ENCODE results near the gene STXBP3. TPM values are rescaled to one million over a fixed set of nuclear protein-coding genes. Genes with fewer than 3 reads are reported as not detected.

Gene STXBP3
- total RNA-seq, 1 donor: 68.4 TPM

DNA sequence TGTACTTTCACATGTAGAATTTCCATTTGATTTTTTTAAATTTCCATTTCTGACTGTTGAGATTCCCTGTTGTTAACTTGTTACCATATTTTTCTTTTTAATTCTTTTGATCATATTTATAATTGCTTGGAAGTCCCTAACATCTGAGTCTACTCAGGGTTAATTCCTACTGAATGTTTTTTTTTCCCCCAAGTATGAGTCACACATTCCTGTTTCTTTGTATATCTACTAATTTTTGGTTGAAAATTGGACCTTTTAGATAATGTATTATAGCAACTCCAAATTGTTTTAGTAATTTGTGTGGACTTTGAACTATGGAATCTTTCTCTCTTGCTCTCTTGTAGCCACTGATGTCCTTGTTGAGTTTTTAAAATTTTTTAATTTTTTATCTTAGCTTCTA is 54.6 kb downstream of the STXBP3 start:
- no peak overlapping the region for H3K4me2 ChIP-seq (ENCODE audit: insufficient read depth, low read length)
- no peaks in the 10 kb centered on the region for H3K27me3 ChIP-seq (ENCODE audit: insufficient read depth, low read length)
- H3K4me3 ChIP-seq (ENCODE audit: insufficient read depth, low read length): no peak overlapping the region
- TF ChIP-seq, protein P1, sequence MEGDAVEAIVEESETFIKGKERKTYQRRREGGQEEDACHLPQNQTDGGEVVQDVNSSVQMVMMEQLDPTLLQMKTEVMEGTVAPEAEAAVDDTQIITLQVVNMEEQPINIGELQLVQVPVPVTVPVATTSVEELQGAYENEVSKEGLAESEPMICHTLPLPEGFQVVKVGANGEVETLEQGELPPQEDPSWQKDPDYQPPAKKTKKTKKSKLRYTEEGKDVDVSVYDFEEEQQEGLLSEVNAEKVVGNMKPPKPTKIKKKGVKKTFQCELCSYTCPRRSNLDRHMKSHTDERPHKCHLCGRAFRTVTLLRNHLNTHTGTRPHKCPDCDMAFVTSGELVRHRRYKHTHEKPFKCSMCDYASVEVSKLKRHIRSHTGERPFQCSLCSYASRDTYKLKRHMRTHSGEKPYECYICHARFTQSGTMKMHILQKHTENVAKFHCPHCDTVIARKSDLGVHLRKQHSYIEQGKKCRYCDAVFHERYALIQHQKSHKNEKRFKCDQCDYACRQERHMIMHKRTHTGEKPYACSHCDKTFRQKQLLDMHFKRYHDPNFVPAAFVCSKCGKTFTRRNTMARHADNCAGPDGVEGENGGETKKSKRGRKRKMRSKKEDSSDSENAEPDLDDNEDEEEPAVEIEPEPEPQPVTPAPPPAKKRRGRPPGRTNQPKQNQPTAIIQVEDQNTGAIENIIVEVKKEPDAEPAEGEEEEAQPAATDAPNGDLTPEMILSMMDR (IDR thresholded peaks at IDR 0.05; ENCODE audit: extremely low read depth, low read depth, low read length): no peak
- H3K79me2 ChIP-seq (ENCODE audit: insufficient read depth, low read length): no peaks in the 10 kb centered on the region
- peak; percentile 10 for DNase-seq (ENCODE audit: insufficient read length, low spot score, missing footprints)
- peak overlapping the region; percentile 21 for H3K27ac ChIP-seq (ENCODE audit: low read depth, low read length)
- peaks cover 50% of the 10 kb centered on the region for H3K36me3 ChIP-seq (ENCODE audit: insufficient read depth, low read length)
- H4K20me1 ChIP-seq (ENCODE audit: insufficient read depth, low read length): no peaks in the 10 kb centered on the region
- no peaks in the 10 kb centered on the region for H3K9me3 ChIP-seq (ENCODE audit: low read depth, low read length)
- H3K4me1 ChIP-seq (ENCODE audit: insufficient read depth, low read length): peaks cover 12% of the 10 kb centered on the region
- H2AFZ ChIP-seq (ENCODE audit: low read length): no peak overlapping the region

DNA sequence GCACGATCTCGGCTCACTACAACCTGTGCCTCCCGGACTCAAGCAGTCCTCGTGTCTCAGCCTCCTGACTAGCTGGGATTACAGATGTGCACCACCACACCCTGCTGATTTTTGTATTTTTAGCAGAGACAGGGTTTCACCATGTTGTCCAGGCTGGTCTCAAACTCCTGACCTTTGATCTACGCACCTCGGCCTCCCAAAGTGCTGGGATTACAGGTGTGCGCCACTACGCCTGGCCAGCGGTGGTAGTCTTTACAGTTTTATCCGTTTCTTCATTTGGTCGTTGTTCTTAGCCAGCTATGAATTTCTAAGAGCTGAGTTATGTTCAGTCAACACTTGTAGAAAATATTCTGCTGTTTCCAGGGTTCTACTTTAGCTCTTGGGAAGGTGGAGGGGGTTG is 57.1 kb downstream of the STXBP3 start:
- Histone ChIP-seq H3K27me3 (ENCODE audit: insufficient read depth, low read length) (no peaks in the 10 kb centered on the region), H3K27ac (ENCODE audit: low read depth, low read length) (no peak overlapping the region), H3K4me1 (ENCODE audit: insufficient read depth, low read length) (peaks cover 12% of the 10 kb centered on the region), H2AFZ (ENCODE audit: low read length) (no peak overlapping the region), H3K4me3 (ENCODE audit: insufficient read depth, low read length) (no peak overlapping the region), H3K36me3 (ENCODE audit: insufficient read depth, low read length) (peaks cover 53% of the 10 kb centered on the region), H3K79me2 (ENCODE audit: insufficient read depth, low read length) (no peaks in the 10 kb centered on the region), H4K20me1 (ENCODE audit: insufficient read depth, low read length) (no peaks in the 10 kb centered on the region), H3K4me2 (ENCODE audit: insufficient read depth, low read length) (no peak overlapping the region), H3K9me3 (ENCODE audit: low read depth, low read length) (no peaks in the 10 kb centered on the region)
- no peak for DNase-seq (ENCODE audit: insufficient read length, low spot score, missing footprints)
- TF ChIP-seq, protein P1 (IDR thresholded peaks at IDR 0.05; ENCODE audit: extremely low read depth, low read depth, low read length): no peak

DNA sequence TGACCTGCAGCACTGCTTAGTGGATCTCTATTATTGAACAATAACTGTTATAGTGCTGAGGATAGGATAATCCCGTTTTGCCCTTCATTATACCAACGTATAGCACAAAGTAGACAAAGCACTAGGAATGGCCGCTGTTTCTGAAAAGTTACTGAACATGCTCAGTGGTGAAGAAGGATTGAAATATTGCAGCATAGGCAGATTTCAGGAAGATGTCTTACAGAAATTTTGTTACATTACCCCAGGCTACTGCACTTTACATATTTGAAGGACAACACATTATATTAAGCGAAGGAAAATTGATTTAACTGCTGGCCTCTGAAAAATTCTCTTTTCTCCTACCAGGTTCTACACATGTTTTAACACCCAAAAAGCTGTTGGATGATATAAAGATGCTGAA is 62.0 kb downstream of the STXBP3 start:
- no peaks in the 10 kb centered on the region for H3K79me2 ChIP-seq (ENCODE audit: insufficient read depth, low read length)
- no peaks in the 10 kb centered on the region for H3K9me3 ChIP-seq (ENCODE audit: low read depth, low read length)
- no peak for DNase-seq (ENCODE audit: insufficient read length, low spot score, missing footprints)
- H3K4me3 ChIP-seq (ENCODE audit: insufficient read depth, low read length): no peak overlapping the region
- no peaks in the 10 kb centered on the region for H3K27me3 ChIP-seq (ENCODE audit: insufficient read depth, low read length)
- TF ChIP-seq, protein P1 (IDR thresholded peaks at IDR 0.05; ENCODE audit: extremely low read depth, low read depth, low read length): no peak
- no peaks in the 10 kb centered on the region for H4K20me1 ChIP-seq (ENCODE audit: insufficient read depth, low read length)
- H3K27ac ChIP-seq (ENCODE audit: low read depth, low read length): no peak overlapping the region
- no peak overlapping the region for H3K4me2 ChIP-seq (ENCODE audit: insufficient read depth, low read length)
- no peaks in the 10 kb centered on the region for H3K4me1 ChIP-seq (ENCODE audit: insufficient read depth, low read length)
- H3K36me3 ChIP-seq (ENCODE audit: insufficient read depth, low read length): peaks cover 52% of the 10 kb centered on the region
- H2AFZ ChIP-seq (ENCODE audit: low read length): no peak overlapping the region

DNA sequence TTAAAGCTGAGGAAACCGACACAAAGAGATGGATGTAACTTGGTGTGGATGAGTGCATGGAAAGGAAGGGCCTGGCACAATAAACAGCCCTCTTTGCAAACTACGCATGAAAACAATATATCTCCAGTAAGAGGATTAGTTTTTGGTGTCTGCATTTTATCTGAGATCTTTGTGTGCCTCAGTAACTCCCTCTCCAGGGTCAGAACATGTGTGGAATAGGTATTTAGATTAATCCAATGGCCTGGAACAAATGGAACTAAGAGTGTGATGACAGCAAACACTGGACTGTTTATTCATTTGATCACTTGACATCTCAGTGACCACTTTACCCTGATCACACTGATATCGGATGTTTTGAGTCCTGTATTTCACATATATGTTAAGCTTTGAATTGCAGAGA is 65.1 kb downstream of the STXBP3 start:
- H3K27me3 ChIP-seq (ENCODE audit: insufficient read depth, low read length): no peaks in the 10 kb centered on the region
- H3K9me3 ChIP-seq (ENCODE audit: low read depth, low read length): no peaks in the 10 kb centered on the region
- H4K20me1 ChIP-seq (ENCODE audit: insufficient read depth, low read length): no peaks in the 10 kb centered on the region
- no peak overlapping the region for H2AFZ ChIP-seq (ENCODE audit: low read length)
- no peak overlapping the region for H3K27ac ChIP-seq (ENCODE audit: low read depth, low read length)
- H3K36me3 ChIP-seq (ENCODE audit: insufficient read depth, low read length): peaks cover 35% of the 10 kb centered on the region
- H3K79me2 ChIP-seq (ENCODE audit: insufficient read depth, low read length): no peaks in the 10 kb centered on the region
- DNase-seq (ENCODE audit: insufficient read length, low spot score, missing footprints): no peak
- TF ChIP-seq, protein P1 (IDR thresholded peaks at IDR 0.05; ENCODE audit: extremely low read depth, low read depth, low read length): no peak
- peaks cover 27% of the 10 kb centered on the region for H3K4me1 ChIP-seq (ENCODE audit: insufficient read depth, low read length)
- H3K4me3 ChIP-seq (ENCODE audit: insufficient read depth, low read length): no peak overlapping the region
- H3K4me2 ChIP-seq (ENCODE audit: insufficient read depth, low read length): no peak overlapping the region
